ENCODE data around the gene KTN1. TPM values are rescaled to one million over a fixed set of nuclear protein-coding genes. Genes with fewer than 3 reads are reported as not detected.

Gene KTN1
- total and polyA plus RNA-seq, 2 donors = 97.2 to 175 TPM

GRCh38 chr14:55645845-55646832 is 66.1 kb downstream of the KTN1 start:
- Histone ChIP-seq H3K4me1 (ENCODE audit: insufficient read depth) (no peaks in the 10 kb centered on the region), H3K4me3 (ENCODE audit: low read depth, low read length) (no peak overlapping the region), H3K27ac (ENCODE audit: low read depth) (no peak overlapping the region), H3K36me3 (ENCODE audit: insufficient read depth) (peaks cover 2% of the 10 kb centered on the region)
- no peak for DNase-seq (ENCODE audit: extremely low spot score)
- 97% methylated on average over 2 of the region's 2 CpGs for WGBS

DNA sequence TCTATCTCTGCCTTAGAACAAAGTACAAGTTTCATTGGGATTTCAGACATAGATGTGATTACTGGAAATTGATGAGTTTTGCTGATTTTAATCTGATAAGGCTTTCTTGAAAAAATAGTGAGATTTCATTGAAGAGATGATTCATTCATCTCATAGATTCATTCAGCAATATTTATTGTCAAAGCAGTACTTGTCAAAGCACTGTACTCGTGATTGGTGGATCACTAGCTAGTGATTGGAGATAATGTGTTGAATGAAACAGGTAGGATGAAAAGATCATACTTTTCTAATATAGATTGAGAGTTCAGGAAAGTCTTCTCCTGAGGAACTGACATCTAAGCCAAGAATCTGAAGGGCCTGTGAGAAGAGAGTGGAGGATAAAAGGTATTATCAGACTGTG is 71.0 kb downstream of the KTN1 start:
- no peak for DNase-seq (ENCODE audit: extremely low spot score)
- 88% methylated on average over 1 of the region's 1 CpG for WGBS
- H3K27ac ChIP-seq (ENCODE audit: low read depth) = no peak overlapping the region
- H3K4me1 ChIP-seq (ENCODE audit: insufficient read depth) = no peaks in the 10 kb centered on the region
- H3K36me3 ChIP-seq (ENCODE audit: insufficient read depth) = peaks cover 4% of the 10 kb centered on the region
- H3K4me3 ChIP-seq (ENCODE audit: low read depth, low read length) = no peak overlapping the region

- no peaks in the 10 kb centered on the region for H3K4me1 ChIP-seq (ENCODE audit: insufficient read depth)
- H3K4me3 ChIP-seq (ENCODE audit: low read depth, low read length) = no peak overlapping the region
- DNase-seq (ENCODE audit: extremely low spot score) = no peak
- peaks cover 4% of the 10 kb centered on the region for H3K36me3 ChIP-seq (ENCODE audit: insufficient read depth)
- H3K27ac ChIP-seq (ENCODE audit: low read depth) = no peak overlapping the region
- WGBS = 28% methylated on average over 2 of the region's 2 CpGs
Measured at GRCh38 chr14:55654243-55654642, 74.2 kb downstream of the KTN1 start.

- H3K4me3 ChIP-seq (ENCODE audit: low read depth, low read length) = no peak overlapping the region
- H3K36me3 ChIP-seq (ENCODE audit: insufficient read depth) = peaks cover 5% of the 10 kb centered on the region
- DNase-seq (ENCODE audit: extremely low spot score) = no peak
- H3K4me1 ChIP-seq (ENCODE audit: insufficient read depth) = no peaks in the 10 kb centered on the region
- no peak overlapping the region for H3K27ac ChIP-seq (ENCODE audit: low read depth)
Measured at GRCh38 chr14:55661029-55661428, 81.0 kb downstream of the KTN1 start.

DNA sequence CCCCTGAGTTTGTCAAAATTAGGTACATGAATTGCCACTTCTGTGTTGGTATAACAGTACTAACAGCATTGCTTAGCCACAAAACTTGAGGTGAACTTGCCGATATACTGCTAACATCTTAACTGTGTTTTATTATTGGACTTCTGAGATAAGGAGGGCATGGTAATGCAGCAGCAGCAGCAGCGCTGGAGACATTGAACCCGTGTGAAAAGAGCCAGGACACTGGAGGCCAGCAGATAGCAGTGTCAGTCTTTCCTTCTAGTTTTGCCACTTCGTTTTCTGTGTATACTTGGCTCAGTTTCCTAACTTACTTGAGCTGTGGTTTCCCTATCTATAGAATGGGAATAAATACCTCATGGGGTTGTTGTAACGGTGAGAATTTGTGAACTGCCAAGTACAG is 82.7 kb downstream of the KTN1 start:
- no peak for DNase-seq (ENCODE audit: extremely low spot score)
- H3K27ac ChIP-seq (ENCODE audit: low read depth) = no peak overlapping the region
- 67% methylated on average over 5 of the region's 5 CpGs for WGBS
- no peaks in the 10 kb centered on the region for H3K4me1 ChIP-seq (ENCODE audit: insufficient read depth)
- no peak overlapping the region for H3K4me3 ChIP-seq (ENCODE audit: low read depth, low read length)
- peaks cover 5% of the 10 kb centered on the region for H3K36me3 ChIP-seq (ENCODE audit: insufficient read depth)

GRCh38 chr14:55665067-55665675 is 85.2 kb downstream of the KTN1 start:
- Histone ChIP-seq H3K36me3 (ENCODE audit: insufficient read depth) (peaks cover 5% of the 10 kb centered on the region), H3K4me1 (ENCODE audit: insufficient read depth) (no peaks in the 10 kb centered on the region), H3K4me3 (ENCODE audit: low read depth, low read length) (no peak overlapping the region), H3K27ac (ENCODE audit: low read depth) (no peak overlapping the region)
- 83% methylated on average over 4 of the region's 4 CpGs for WGBS
- no peak for DNase-seq (ENCODE audit: extremely low spot score)

DNA sequence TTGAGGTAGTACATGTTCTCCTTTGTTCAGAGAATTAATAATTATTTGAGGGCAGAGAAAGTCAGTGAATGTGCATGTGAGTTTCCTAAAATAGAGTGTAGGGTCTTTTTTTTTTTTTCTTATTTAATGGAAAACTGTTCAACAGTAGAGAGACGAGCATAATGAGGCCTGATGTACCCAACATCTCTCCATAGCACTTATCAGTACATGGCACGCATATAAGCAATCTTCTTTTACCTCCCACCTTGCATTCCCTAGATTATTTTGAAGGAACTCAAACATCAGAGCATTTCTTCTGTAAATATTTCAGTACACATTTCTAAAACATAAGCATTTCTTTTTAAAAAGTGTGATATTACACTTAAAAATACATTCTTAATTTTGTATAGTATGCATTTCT is 87.8 kb downstream of the KTN1 start:
- Histone ChIP-seq H3K27ac (ENCODE audit: low read depth) (no peak overlapping the region), H3K4me1 (ENCODE audit: insufficient read depth) (no peaks in the 10 kb centered on the region), H3K4me3 (ENCODE audit: low read depth, low read length) (no peak overlapping the region), H3K36me3 (ENCODE audit: insufficient read depth) (peaks cover 2% of the 10 kb centered on the region)
- no peak for DNase-seq (ENCODE audit: extremely low spot score)
- WGBS = 95% methylated on average over 2 of the region's 2 CpGs

DNA sequence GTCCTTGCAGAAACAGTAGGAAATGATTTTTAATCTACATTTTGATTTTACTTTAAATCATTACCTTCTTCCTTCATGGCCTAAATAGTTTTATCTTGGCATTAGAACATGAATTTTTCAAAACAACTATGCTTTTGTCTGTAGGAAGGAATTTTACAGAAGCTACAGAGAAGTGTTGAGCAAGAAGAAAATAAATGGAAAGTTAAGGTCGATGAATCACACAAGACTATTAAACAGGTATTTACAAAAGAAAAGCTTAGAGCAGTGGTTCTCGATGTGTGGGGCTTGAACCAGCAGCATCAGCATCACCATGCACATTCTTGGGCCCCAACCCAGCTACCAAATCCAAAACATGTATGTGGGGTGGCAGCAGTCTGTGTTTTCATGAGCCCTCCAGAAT is 91.6 kb downstream of the KTN1 start:
- Histone ChIP-seq H3K36me3 (ENCODE audit: insufficient read depth) (peaks cover 2% of the 10 kb centered on the region), H3K4me3 (ENCODE audit: low read depth, low read length) (no peak overlapping the region), H3K27ac (ENCODE audit: low read depth) (no peak overlapping the region), H3K4me1 (ENCODE audit: insufficient read depth) (no peaks in the 10 kb centered on the region)
- no peak for DNase-seq (ENCODE audit: extremely low spot score)
- 94% methylated on average over 2 of the region's 2 CpGs for WGBS

GRCh38 chr14:55673048-55673447 is 93.0 kb downstream of the KTN1 start:
- Histone ChIP-seq H3K27ac (ENCODE audit: low read depth) (no peak overlapping the region), H3K36me3 (ENCODE audit: insufficient read depth) (peaks cover 2% of the 10 kb centered on the region), H3K4me1 (ENCODE audit: insufficient read depth) (no peaks in the 10 kb centered on the region), H3K4me3 (ENCODE audit: low read depth, low read length) (no peak overlapping the region)
- no peak for DNase-seq (ENCODE audit: extremely low spot score)
- 89% methylated on average over 2 of the region's 2 CpGs for WGBS

GRCh38 chr14:55681096-55681495 is 101.1 kb downstream of the KTN1 start:
- Histone ChIP-seq H3K4me3 (ENCODE audit: low read depth, low read length) (no peak overlapping the region), H3K4me1 (ENCODE audit: insufficient read depth) (no peaks in the 10 kb centered on the region), H3K27ac (ENCODE audit: low read depth) (no peak overlapping the region), H3K36me3 (ENCODE audit: insufficient read depth) (peaks cover 4% of the 10 kb centered on the region)
- no peak for DNase-seq (ENCODE audit: extremely low spot score)
- 94% methylated on average over 2 of the region's 2 CpGs for WGBS

- H3K4me3 ChIP-seq (ENCODE audit: low read depth, low read length) = no peak overlapping the region
- H3K27ac ChIP-seq (ENCODE audit: low read depth) = no peak overlapping the region
- H3K4me1 ChIP-seq (ENCODE audit: insufficient read depth) = no peaks in the 10 kb centered on the region
- H3K36me3 ChIP-seq (ENCODE audit: insufficient read depth) = no peaks in the 10 kb centered on the region
- no peak for DNase-seq (ENCODE audit: extremely low spot score)
- 90% methylated on average over 8 of the region's 8 CpGs for WGBS
Measured at GRCh38 chr14:55684956-55685584, 105.1 kb downstream of the KTN1 start.

GRCh38 chr14:55686713-55687112 is 106.7 kb downstream of the KTN1 start:
- Histone ChIP-seq H3K27ac (ENCODE audit: low read depth) (no peak overlapping the region), H3K36me3 (ENCODE audit: insufficient read depth) (no peaks in the 10 kb centered on the region), H3K4me1 (ENCODE audit: insufficient read depth) (no peaks in the 10 kb centered on the region), H3K4me3 (ENCODE audit: low read depth, low read length) (no peak overlapping the region)
- 89% methylated on average over 7 of the region's 7 CpGs for WGBS
- DNase-seq (ENCODE audit: extremely low spot score) = no peak

DNA sequence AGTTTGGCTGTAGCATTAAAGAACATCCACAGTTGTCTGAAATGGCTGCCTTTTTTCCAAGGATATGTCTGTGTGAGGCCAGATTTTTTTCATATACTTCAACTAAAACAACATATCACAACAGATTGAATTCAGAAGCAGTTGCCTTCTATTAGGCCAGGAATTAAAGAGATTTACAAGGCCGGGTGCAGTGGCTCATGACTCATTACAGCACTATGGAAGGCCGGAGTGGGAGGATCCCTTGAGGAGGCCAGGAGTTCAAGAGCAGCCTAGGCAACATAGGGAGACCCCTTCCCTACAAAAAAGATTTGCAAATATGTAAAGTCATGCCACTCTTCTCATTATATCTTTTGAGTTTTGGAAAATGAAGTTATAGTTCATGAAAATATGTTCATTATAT is 108.6 kb downstream of the KTN1 start:
- Histone ChIP-seq H3K36me3 (ENCODE audit: insufficient read depth) (no peaks in the 10 kb centered on the region), H3K4me1 (ENCODE audit: insufficient read depth) (no peaks in the 10 kb centered on the region), H3K27ac (ENCODE audit: low read depth) (no peak overlapping the region), H3K4me3 (ENCODE audit: low read depth, low read length) (no peak overlapping the region)
- 88% methylated on average over 2 of the region's 2 CpGs for WGBS
- no peak for DNase-seq (ENCODE audit: extremely low spot score)

Measured in urinary bladder (tissue), 4 donors.